ENCODE data around the gene CASP7. TPM values are rescaled to one million over a fixed set of nuclear protein-coding genes. Genes with fewer than 3 reads are reported as not detected.

CASP7 gene
- total RNA-seq, 4 donors from 2014 or later, result 5.3 to 23.9 (median 8.9) TPM

GRCh38 chr10:113704637-113705343, 25.1 kb downstream of the CASP7 start:
- DNase-seq (no peak), ATAC-seq (no peak)
- peaks cover 0 to 7% of the 10 kb centered on the region in 2 donors for H3K4me1 ChIP-seq
- no peaks in the 10 kb centered on the region for H3K27me3 ChIP-seq
- peaks cover 0 to 2% of the 10 kb centered on the region in 2 donors for H3K36me3 ChIP-seq
- TF ChIP-seq POLR2A (IDR thresholded peaks at IDR 0.05), result no peak
- peak in 3 of 5 experiments; percentile 44 to 61 (median 56) for TF ChIP-seq CTCF (IDR thresholded peaks at IDR 0.05 in 4 of 5, conservative IDR thresholded peaks at IDR 0.05 in 1 of 5)
- in situ Hi-C loops (cut with MboI; ENCODE audit: low sequenced_read_pairs in 4 of 4), result loop anchor here in 3 of 4 donors (10.0 to 25.0 kb wide), 2 partner anchors 400 to 408 kb away; no protein-coding TSS in a partner anchor
- H3K4me3 ChIP-seq, result no peak overlapping the region
- H3K9me3 ChIP-seq, result no peaks in the 10 kb centered on the region
- H3K27ac ChIP-seq, result no peak overlapping the region
- intact Hi-C loops (cut with DNase I; ENCODE audit: low total_unique reads), result loop anchor here (2.0 kb wide), 1 partner anchor 398 kb away; no protein-coding TSS in a partner anchor

GRCh38 chr10:113705344-113705652, 25.6 kb downstream of the CASP7 start:
- H3K4me3 ChIP-seq, result no peak overlapping the region
- H3K4me1 ChIP-seq, result peaks cover 0 to 7% of the 10 kb centered on the region in 2 donors
- no peak overlapping the region for H3K27ac ChIP-seq
- H3K36me3 ChIP-seq, result no peaks in the 10 kb centered on the region
- H3K9me3 ChIP-seq, result no peaks in the 10 kb centered on the region
- ATAC-seq, result no peak
- H3K27me3 ChIP-seq, result no peaks in the 10 kb centered on the region
- DNase-seq, result no peak
- no peak for TF ChIP-seq CTCF (IDR thresholded peaks at IDR 0.05 in 4 of 5, conservative IDR thresholded peaks at IDR 0.05 in 1 of 5)
- TF ChIP-seq POLR2A (IDR thresholded peaks at IDR 0.05), result no peak
- intact Hi-C loops (cut with DNase I; ENCODE audit: low total_unique reads), result loop anchor here (2.0 kb wide), 1 partner anchor 398 kb away; no protein-coding TSS in a partner anchor
- in situ Hi-C loops (cut with MboI; ENCODE audit: low sequenced_read_pairs in 4 of 4), result loop anchor here in 3 of 4 donors (10.0 to 25.0 kb wide), 2 partner anchors 400 to 407 kb away; no protein-coding TSS in a partner anchor

GRCh38 chr10:113706623-113707022, 26.9 kb downstream of the CASP7 start:
- H3K27ac ChIP-seq, result no peak overlapping the region
- H3K27me3 ChIP-seq, result no peaks in the 10 kb centered on the region
- in situ Hi-C loops (cut with MboI; ENCODE audit: low sequenced_read_pairs in 4 of 4) (loop anchor here in 3 of 4 donors (10.0 to 25.0 kb wide), 2 partner anchors 398 to 406 kb away; no protein-coding TSS in a partner anchor), intact Hi-C loops (cut with DNase I; ENCODE audit: low total_unique reads) (no loop called here)
- no peak overlapping the region for H3K4me3 ChIP-seq
- no peak for ATAC-seq
- no peak for DNase-seq
- no peaks in the 10 kb centered on the region for H3K9me3 ChIP-seq
- H3K4me1 ChIP-seq, result peaks cover 0 to 7% of the 10 kb centered on the region in 2 donors
- no peaks in the 10 kb centered on the region for H3K36me3 ChIP-seq
- no peak for TF ChIP-seq POLR2A (IDR thresholded peaks at IDR 0.05)
- no peak for TF ChIP-seq CTCF (IDR thresholded peaks at IDR 0.05 in 4 of 5, conservative IDR thresholded peaks at IDR 0.05 in 1 of 5)

GRCh38 chr10:113708640-113709039, 28.9 kb downstream of the CASP7 start:
- H3K27ac ChIP-seq, result no peak overlapping the region
- H3K27me3 ChIP-seq, result no peaks in the 10 kb centered on the region
- intact Hi-C loops (cut with DNase I; ENCODE audit: low total_unique reads), result no loop called here
- in situ Hi-C loops (cut with MboI; ENCODE audit: low sequenced_read_pairs in 4 of 4), result loop anchor here in 3 of 4 donors (10.0 to 25.0 kb wide), 2 partner anchors 396 to 404 kb away; no protein-coding TSS in a partner anchor
- TF ChIP-seq POLR2A (IDR thresholded peaks at IDR 0.05), result no peak
- TF ChIP-seq CTCF (IDR thresholded peaks at IDR 0.05 in 4 of 5, conservative IDR thresholded peaks at IDR 0.05 in 1 of 5), result no peak
- no peaks in the 10 kb centered on the region for H3K9me3 ChIP-seq
- no peak for DNase-seq
- H3K4me1 ChIP-seq, result peaks cover 0 to 7% of the 10 kb centered on the region in 2 donors
- no peaks in the 10 kb centered on the region for H3K36me3 ChIP-seq
- no peak for ATAC-seq
- no peak overlapping the region for H3K4me3 ChIP-seq

All from gastrocnemius medialis (tissue), 4 donors.